ENCODE results near the gene RFX3. TPM values are rescaled to one million over a fixed set of nuclear protein-coding genes. Genes with fewer than 3 reads are reported as not detected.

RFX3 gene
- total RNA-seq, 1 experiment from 2014 or later, result 4.5 TPM

DNA sequence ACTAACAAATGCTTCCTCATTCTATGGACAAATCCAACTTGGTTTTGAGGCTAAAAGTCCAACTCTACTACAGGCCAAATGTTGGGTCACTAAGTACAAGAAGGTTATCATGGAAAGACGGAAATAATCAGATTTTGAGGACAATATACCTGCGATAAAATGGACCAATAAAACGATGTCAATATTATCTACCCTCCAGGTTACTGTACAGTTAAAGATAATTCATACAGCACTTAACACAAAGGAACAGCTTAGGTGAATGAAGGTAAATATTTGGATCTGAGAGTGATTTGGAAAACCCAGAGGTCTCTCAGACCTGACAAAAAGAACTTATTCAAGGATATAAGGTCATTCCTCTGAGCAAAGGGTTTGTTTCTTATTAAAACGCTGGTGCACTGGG lies 352.4 kb downstream of the RFX3 start:
- BruUV-seq (replicated peaks), result no TSS peak
- H3K4me1 ChIP-seq (ENCODE audit: insufficient read depth, low read length), result no peaks in the 10 kb centered on the region
- no peaks in the 10 kb centered on the region for H3F3A ChIP-seq (ENCODE audit: low read length, unreplicated experiment)
- H4K20me1 ChIP-seq (ENCODE audit: low read length), result no peaks in the 10 kb centered on the region
- H3K27me3 ChIP-seq (ENCODE audit: low read length), result peaks cover 72% of the 10 kb centered on the region
- no peaks in the 10 kb centered on the region for H3K9me2 ChIP-seq (replicated peaks; ENCODE audit: low read length)
- H2AFZ ChIP-seq (ENCODE audit: low read length), result no peak overlapping the region
- H3K4me3 ChIP-seq (ENCODE audit: low read length), result no peak overlapping the region
- no peak for DNase-seq
- no peak overlapping the region for H3K4me2 ChIP-seq (ENCODE audit: low read length)
- ChIA-PET POLR2A (ENCODE audit: unreplicated experiment) (no interaction called here), CTCF (no interaction called here)
- H3K79me2 ChIP-seq (ENCODE audit: low read length), result no peaks in the 10 kb centered on the region
- intact Hi-C loops (cut with micrococcal nuclease), result no loop called here
- H3K9ac ChIP-seq (ENCODE audit: low read length), result no peak overlapping the region
- H3K27ac ChIP-seq (ENCODE audit: low read length), result no peak overlapping the region
- no peaks in the 10 kb centered on the region for H3K9me3 ChIP-seq (ENCODE audit: low read length)
- TF ChIP-seq CTCF (conservative IDR thresholded peaks at IDR 0.05; ENCODE audit: low read depth, low read length) (no peak), EZH2 (IDR thresholded peaks at IDR 0.05; ENCODE audit: low read length, unreplicated experiment) (no peak), EZH2phosphoT487 (IDR thresholded peaks at IDR 0.05; ENCODE audit: borderline replicate concordance, low read length) (no peak)
- no peak for ATAC-seq
- no peaks in the 10 kb centered on the region for H3K36me3 ChIP-seq (ENCODE audit: low read depth, low read length)

DNA sequence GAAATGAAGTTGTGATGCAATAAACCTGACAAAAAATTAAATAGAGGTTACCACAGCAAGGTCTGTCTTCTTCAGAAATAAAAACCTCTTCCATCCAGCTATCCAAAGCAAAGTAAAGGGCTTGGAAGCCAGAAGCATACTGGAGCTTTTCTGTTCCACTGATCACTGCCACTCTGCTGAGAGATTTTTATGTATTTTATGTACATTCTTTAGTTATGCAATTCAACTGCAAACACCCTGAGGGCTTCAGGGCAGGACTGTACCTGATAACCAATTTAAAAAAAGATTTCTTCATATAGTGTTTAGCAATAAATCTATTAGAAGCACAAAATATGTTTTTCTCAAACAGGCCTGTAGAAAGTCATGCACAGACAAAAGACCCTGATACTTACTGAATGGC lies 355.0 kb downstream of the RFX3 start:
- Histone ChIP-seq H3K9me3 (ENCODE audit: low read length) (no peaks in the 10 kb centered on the region), H3K4me1 (ENCODE audit: insufficient read depth, low read length) (no peaks in the 10 kb centered on the region), H3K27me3 (ENCODE audit: low read length) (peaks cover 83% of the 10 kb centered on the region), H3K9me2 (replicated peaks; ENCODE audit: low read length) (no peaks in the 10 kb centered on the region), H3K79me2 (ENCODE audit: low read length) (no peaks in the 10 kb centered on the region), H3K36me3 (ENCODE audit: low read depth, low read length) (no peaks in the 10 kb centered on the region), H3K4me2 (ENCODE audit: low read length) (no peak overlapping the region), H3F3A (ENCODE audit: low read length, unreplicated experiment) (no peaks in the 10 kb centered on the region), H3K4me3 (ENCODE audit: low read length) (no peak overlapping the region), H3K9ac (ENCODE audit: low read length) (no peak overlapping the region), H3K27ac (ENCODE audit: low read length) (no peak overlapping the region), H4K20me1 (ENCODE audit: low read length) (no peaks in the 10 kb centered on the region), H2AFZ (ENCODE audit: low read length) (no peak overlapping the region)
- intact Hi-C loops (cut with micrococcal nuclease), result no loop called here
- DNase-seq (no peak), ATAC-seq (no peak)
- ChIA-PET CTCF (no interaction called here), POLR2A (ENCODE audit: unreplicated experiment) (no interaction called here)
- TF ChIP-seq EZH2phosphoT487 (IDR thresholded peaks at IDR 0.05; ENCODE audit: borderline replicate concordance, low read length), result no peak
- TF ChIP-seq EZH2 (IDR thresholded peaks at IDR 0.05; ENCODE audit: low read length, unreplicated experiment), result no peak
- TF ChIP-seq CTCF (conservative IDR thresholded peaks at IDR 0.05; ENCODE audit: low read depth, low read length), result no peak
- BruUV-seq (replicated peaks), result no TSS peak
